OCI-LY1 (cell line): ENCODE measurements around the gene ABHD16A.

Source experiments
- EZH2 ChIP-seq: fragments of 200-600 bp; sonication (generic), shearing (Covaris generic); IDR thresholded peaks from 2 replicates; pipeline ENCODE4 v1.8.0; 2017; ENCODE audit warnings: borderline replicate concordance, mixed run types, mild to moderate bottlenecking, antibody characterized with exemption, low read length, moderate library complexity, mixed read lengths
- TF ChIP-seq, protein P1 (sequence below): fragments of 200-600 bp; sonication (generic), shearing (Covaris generic); IDR thresholded peaks from 2 replicates; pipeline ENCODE4 v1.5.1; 2017; ENCODE audit warnings: mild to moderate bottlenecking, antibody characterized with exemption, low read length, moderate library complexity, mixed read lengths

GRCh38 chr6:31645325-31645724 is 57.8 kb downstream of the ABHD16A start:
- TF ChIP-seq, protein P1, sequence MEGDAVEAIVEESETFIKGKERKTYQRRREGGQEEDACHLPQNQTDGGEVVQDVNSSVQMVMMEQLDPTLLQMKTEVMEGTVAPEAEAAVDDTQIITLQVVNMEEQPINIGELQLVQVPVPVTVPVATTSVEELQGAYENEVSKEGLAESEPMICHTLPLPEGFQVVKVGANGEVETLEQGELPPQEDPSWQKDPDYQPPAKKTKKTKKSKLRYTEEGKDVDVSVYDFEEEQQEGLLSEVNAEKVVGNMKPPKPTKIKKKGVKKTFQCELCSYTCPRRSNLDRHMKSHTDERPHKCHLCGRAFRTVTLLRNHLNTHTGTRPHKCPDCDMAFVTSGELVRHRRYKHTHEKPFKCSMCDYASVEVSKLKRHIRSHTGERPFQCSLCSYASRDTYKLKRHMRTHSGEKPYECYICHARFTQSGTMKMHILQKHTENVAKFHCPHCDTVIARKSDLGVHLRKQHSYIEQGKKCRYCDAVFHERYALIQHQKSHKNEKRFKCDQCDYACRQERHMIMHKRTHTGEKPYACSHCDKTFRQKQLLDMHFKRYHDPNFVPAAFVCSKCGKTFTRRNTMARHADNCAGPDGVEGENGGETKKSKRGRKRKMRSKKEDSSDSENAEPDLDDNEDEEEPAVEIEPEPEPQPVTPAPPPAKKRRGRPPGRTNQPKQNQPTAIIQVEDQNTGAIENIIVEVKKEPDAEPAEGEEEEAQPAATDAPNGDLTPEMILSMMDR = no peak
- TF ChIP-seq EZH2 = no peak
